IMR-90 (cell line): ENCODE measurements around the gene COA3. TPM values are rescaled to one million over a fixed set of nuclear protein-coding genes. Genes with fewer than 3 reads are reported as not detected.

Experiments used
- ATAC-seq: fragments of 200-7000 bp; cut with Tn5 transposase; 2 replicates; pipeline ENCODE4 v1.9.1; 2020; ENCODE audit warnings: low read depth, mild to moderate bottlenecking, moderate library complexity
- BruUV-seq: library from RNA; stranded (reverse); fragments of 400-500 nt; replicated peaks from 2 replicates; lab custom pipeline; 2021; lab: Mats Ljungman, UMichigan
- CTCF ChIA-PET: fragments of 300-600 bp; formaldehyde crosslinking; extraction: SDS; loops from one replicate; lab custom pipeline; 2021; ENCODE audit warnings: antibody characterized with exemption; lab: Yijun Ruan, JAX
- POLR2A ChIA-PET: fragments of 300-600 bp; sonication (Branson Sonifier 250); formaldehyde crosslinking; loops from one replicate; lab custom pipeline; 2022; ENCODE audit warnings: antibody characterized with exemption; ENCODE audit not compliant: unreplicated experiment; lab: Charles Lee
- DNase-seq: peaks from one replicate; pipeline ENCODE4 v3.0.0; 2013
- H2AFZ ChIP-seq: replicated peaks from 2 replicates; pipeline ENCODE3; 2013; ENCODE audit warnings: low read length, mild to moderate bottlenecking; ENCODE audit not compliant: poor library complexity
- H2AK5ac ChIP-seq: 2 replicates; pipeline ENCODE4 v1.6.1; 2013; ENCODE audit warnings: low read depth, low read length, inconsistent platforms
- H2AK9ac ChIP-seq: replicated peaks from 2 replicates; pipeline ENCODE3; 2013; ENCODE audit warnings: mild to moderate bottlenecking, low read depth, low read length, moderate library complexity; ENCODE audit not compliant: poor library complexity
- H2BK120ac ChIP-seq: 2 replicates; pipeline ENCODE4 v1.6.1; 2013; ENCODE audit warnings: low read depth, low read length, inconsistent platforms
- H2BK15ac ChIP-seq: 3 replicates; pipeline ENCODE4 v1.6.1; 2013; ENCODE audit warnings: low read depth, low read length, inconsistent platforms
- H2BK20ac ChIP-seq: 2 replicates; pipeline ENCODE4 v1.6.1; 2013; ENCODE audit warnings: low read depth, mild to moderate bottlenecking, inconsistent platforms, low read length, moderate library complexity
- H2BK5ac ChIP-seq: 2 replicates; pipeline ENCODE4 v1.6.1; 2013; ENCODE audit warnings: mild to moderate bottlenecking, low read depth, low read length, inconsistent platforms; ENCODE audit not compliant: poor library complexity, severe bottlenecking
- H3K14ac ChIP-seq: replicated peaks from 2 replicates; pipeline ENCODE4 v1.6.1; 2013; ENCODE audit warnings: low read depth, low read length, inconsistent platforms
- H3K18ac ChIP-seq: 2 replicates; pipeline ENCODE4 v1.6.1; 2013; ENCODE audit warnings: low read depth, low read length, control low read depth
- H3K23ac ChIP-seq: 2 replicates; pipeline ENCODE4 v1.6.1; 2013; ENCODE audit warnings: low read depth, low read length, inconsistent platforms
- H3K27ac ChIP-seq: 2 replicates; pipeline ENCODE4 v1.5.1; 2013; ENCODE audit warnings: mild to moderate bottlenecking, control low read depth, low read length; ENCODE audit not compliant: insufficient read depth
- H3K27me3 ChIP-seq: 2 replicates; pipeline ENCODE4 v1.6.1; 2013; ENCODE audit warnings: low read length; ENCODE audit not compliant: control insufficient read depth, insufficient read depth
- H3K36me3 ChIP-seq: 2 replicates; pipeline ENCODE4 v1.6.1; 2013; ENCODE audit warnings: low read length, mixed read lengths; ENCODE audit not compliant: control insufficient read depth, insufficient read depth
- H3K4ac ChIP-seq: 2 replicates; pipeline ENCODE4 v1.6.1; 2013; ENCODE audit warnings: low read depth, low read length, inconsistent platforms
- H3K4me1 ChIP-seq: 2 replicates; pipeline ENCODE4 v1.6.1; 2013; ENCODE audit warnings: low read length, mixed read lengths; ENCODE audit not compliant: control insufficient read depth, insufficient read depth
- H3K4me2 ChIP-seq: 2 replicates; pipeline ENCODE4 v1.6.1; 2013; ENCODE audit warnings: low read depth, mild to moderate bottlenecking, control low read depth, low read length, moderate library complexity
- H3K4me3 ChIP-seq: 2 replicates; pipeline ENCODE4 v1.5.1; 2013; ENCODE audit warnings: low read depth, mild to moderate bottlenecking, control low read depth, low read length, moderate library complexity; ENCODE audit not compliant: insufficient read depth
- H3K56ac ChIP-seq: 2 replicates; pipeline ENCODE4 v1.6.1; 2013; ENCODE audit warnings: low read length, inconsistent platforms; ENCODE audit not compliant: insufficient read depth; ENCODE audit errors: extremely low read depth
- H3K79me1 ChIP-seq, 2 experiments: 2 replicates each; pipeline ENCODE4 v1.6.1; 2013; ENCODE audit warnings: low read length in 2 of 2, inconsistent platforms in 1 of 2, low read depth in 1 of 2
- H3K9ac ChIP-seq: 2 replicates; pipeline ENCODE4 v1.6.1; 2013; ENCODE audit warnings: low read depth, low read length, control low read depth
- H3K9me1 ChIP-seq: 2 replicates; pipeline ENCODE4 v1.6.1; 2013; ENCODE audit warnings: low read length, inconsistent platforms; ENCODE audit not compliant: insufficient read depth
- H3K9me3 ChIP-seq: 2 replicates; pipeline ENCODE4 v1.6.1; 2013; ENCODE audit warnings: low read length; ENCODE audit not compliant: control insufficient read depth, insufficient read depth
- H4K20me1 ChIP-seq: 2 replicates; pipeline ENCODE4 v1.6.1; 2013; ENCODE audit warnings: low read length, inconsistent platforms; ENCODE audit not compliant: insufficient read depth
- H4K5ac ChIP-seq: 2 replicates; pipeline ENCODE4 v1.6.1; 2013; ENCODE audit warnings: mild to moderate bottlenecking, low read depth, low read length, control low read depth
- H4K8ac ChIP-seq, 2 experiments: 2 replicates each; pipeline ENCODE4 v1.6.1; 2013; ENCODE audit warnings: low read depth in 2 of 2, low read length in 2 of 2, control low read depth in 1 of 2, inconsistent platforms in 1 of 2
- H4K91ac ChIP-seq: 2 replicates; pipeline ENCODE4 v1.6.1; 2013; ENCODE audit warnings: low read depth, low read length, inconsistent platforms; ENCODE audit not compliant: insufficient read depth
- BHLHE40 ChIP-seq: fragments of 150-350 bp; IDR thresholded peaks from 2 replicates; pipeline ENCODE4 v1.6.1; 2016; ENCODE audit warnings: mild to moderate bottlenecking, low read depth, low read length
- CHD1 ChIP-seq: IDR thresholded peaks from 2 replicates; pipeline ENCODE4 v1.6.1; 2012; ENCODE audit warnings: low read depth, low read length, improper control_type of control experiment
- FOS ChIP-seq: fragments of 150-350 bp; IDR thresholded peaks from 2 replicates; pipeline ENCODE4 v1.6.1; 2016; ENCODE audit warnings: low read depth, low read length
- MAZ ChIP-seq: IDR thresholded peaks from 2 replicates; pipeline ENCODE4 v1.6.1; 2012; ENCODE audit warnings: low read depth, mild to moderate bottlenecking, low read length, improper control_type of control experiment, moderate library complexity, borderline replicate concordance
- MXI1 ChIP-seq: IDR thresholded peaks from 2 replicates; pipeline ENCODE4 v1.6.1; 2012; ENCODE audit warnings: low read depth, mild to moderate bottlenecking, low read length, moderate library complexity, borderline replicate concordance
- NFE2L2 ChIP-seq: fragments of 150-350 bp; IDR thresholded peaks from 2 replicates; pipeline ENCODE4 v1.6.1; 2016; ENCODE audit warnings: low read depth, mild to moderate bottlenecking, low read length
- POLR2A ChIP-seq: IDR thresholded peaks from 2 replicates; pipeline ENCODE4 v1.6.1; 2012; ENCODE audit warnings: mild to moderate bottlenecking, low read depth, low read length
- RAD21 ChIP-seq: IDR thresholded peaks from 2 replicates; pipeline ENCODE4 v1.6.1; 2012; ENCODE audit warnings: low read length, improper control_type of control experiment
- RCOR1 ChIP-seq: IDR thresholded peaks from 2 replicates; pipeline ENCODE4 v1.6.1; 2012; ENCODE audit warnings: mild to moderate bottlenecking, low read length, improper control_type of control experiment; ENCODE audit not compliant: insufficient replicate concordance
- RFX5 ChIP-seq: IDR thresholded peaks from 2 replicates; pipeline ENCODE4 v1.8.0; 2012; ENCODE audit warnings: low read depth, mild to moderate bottlenecking, low read length, moderate library complexity
- SMC3 ChIP-seq: fragments of 150-350 bp; IDR thresholded peaks from 2 replicates; pipeline ENCODE4 v1.6.1; 2016; ENCODE audit warnings: low read depth, mild to moderate bottlenecking, antibody characterized with exemption, low read length, moderate library complexity
- USF2 ChIP-seq: fragments of 150-350 bp; IDR thresholded peaks from 2 replicates; pipeline ENCODE4 v1.6.1; 2017; ENCODE audit warnings: mild to moderate bottlenecking, antibody characterized with exemption, low read length, low read depth
- WGBS, 2 experiments: methylation state at CpG; one replicate each; pipeline versions ENCODE4 v1.1.5 to v1.1.7; 2013; ENCODE audit warnings: missing lambda C conversion rate in 2 of 2; ENCODE audit not compliant: insufficient read length in 1 of 2; ENCODE audit errors: extremely low coverage in 2 of 2; 5-methylcytosine and 5-hydroxymethylcytosine counted together
- dilution Hi-C: fragments of 300-500 bp; cut with HindIII; formaldehyde crosslinking; loops from one replicate; pipeline ENCODE4 v1.14.3; 2018; ENCODE audit warnings: low sequenced_read_pairs; ENCODE audit not compliant: unreplicated experiment
- in situ Hi-C: fragments of 300-500 bp; cut with MboI; formaldehyde crosslinking; loops from 3 replicates; pipeline ENCODE4 v1.14.3; 2019; ENCODE audit warnings: low sequenced_read_pairs, inconsistent platforms, mixed read lengths
- intact Hi-C: fragments of 100-400 bp; cut with micrococcal nuclease; formaldehyde crosslinking; loops from 2 replicates; pipeline ENCODE4 v1.10.0; 2022
- polyA plus RNA-seq, 3 experiments: library from polyadenylated mRNA; depleted of rRNA; stranded (reverse); fragments of >200 nt; gene quantifications; 2 replicates each; pipeline ENCODE4 v1.2.3, GENCODE V29; 2012; ENCODE audit warnings: low replicate concordance in 1 of 3
- total RNA-seq: library from RNA; depleted of rRNA; stranded (reverse); fragments of >200 nt; gene quantifications from 2 replicates; pipeline ENCODE4 v1.2.3, GENCODE V29; 2012
- TF ChIP-seq, protein P1 (sequence below): conservative IDR thresholded peaks from 2 replicates; pipeline ENCODE4 v1.5.1; 2012; ENCODE audit warnings: mild to moderate bottlenecking, low read depth, low read length, improper control_type of control experiment

Gene COA3
- total and polyA plus RNA-seq, 2 of the 4 experiments (the other 2 are of a cell fraction) = 66.8 to 78.1 TPM

DNA sequence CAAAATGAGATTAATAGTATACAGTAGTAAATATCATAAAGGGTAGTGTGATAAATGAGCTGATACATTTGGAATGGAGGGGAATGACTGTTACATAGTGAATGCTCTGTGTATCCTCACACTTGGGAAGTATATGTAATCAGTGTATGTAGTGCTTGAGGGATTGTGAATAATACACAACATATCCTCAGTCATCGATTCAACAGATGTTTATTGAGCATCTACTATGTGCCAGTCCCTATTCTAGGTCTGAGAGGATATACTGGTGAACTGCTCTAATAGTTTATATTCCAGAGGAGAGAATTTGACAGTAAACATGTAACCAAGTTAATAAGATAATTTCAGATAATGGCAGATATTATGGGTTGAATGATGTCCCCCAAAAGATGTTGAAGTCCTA lies 29.0 kb upstream of the COA3 start (continued):
- TF ChIP-seq RAD21 = no peak

GRCh38 chr17:42821176-42821575 lies 22.7 kb upstream of the COA3 start:
- Histone ChIP-seq H2AK9ac (no peak overlapping the region), H3K23ac (no peak overlapping the region), H2BK120ac (no peak overlapping the region), H3K4me2 (no peak overlapping the region), H2BK5ac (no peak overlapping the region), H3K79me1 (peaks cover 24 to 37% of the 10 kb centered on the region in 2 experiments), H4K20me1 (no peaks in the 10 kb centered on the region), H3K56ac (no peak overlapping the region), H3K14ac (no peak overlapping the region), H3K9me1 (no peaks in the 10 kb centered on the region), H2AK5ac (no peak overlapping the region), H3K4me1 (no peaks in the 10 kb centered on the region; the same call in 1 of the 2 replicates), H3K27ac (no peak overlapping the region), H4K91ac (no peak overlapping the region), H2AFZ (no peak overlapping the region), H3K9ac (no peak overlapping the region), H4K8ac (no peak overlapping the region), H3K9me3 (no peaks in the 10 kb centered on the region), H3K36me3 (peaks cover 25% of the 10 kb centered on the region), H3K4me3 (no peak overlapping the region), H3K18ac (no peak overlapping the region), H2BK20ac (no peak overlapping the region), H4K5ac (no peak overlapping the region), H3K27me3 (no peaks in the 10 kb centered on the region), H2BK15ac (no peak overlapping the region), H3K4ac (no peak overlapping the region)
- intact Hi-C loops = loop anchor here (5.0 kb wide), 1 partner anchor 59 kb away; the partner anchor contains the start of gene RAMP2
- CTCF ChIA-PET = interaction anchor here (2.2 kb wide), 1 partner anchor 12 kb away, joined by 8 read pairs; no protein-coding TSS in a partner anchor
- WGBS, 2 experiments = no CpG with 5 or more reads among the region's 7 CpGs
- POLR2A ChIA-PET = no interaction called here
- ATAC-seq (no peak), DNase-seq (no peak)
- no peak for TF ChIP-seq BHLHE40
- no peak for TF ChIP-seq MAZ
- no peak for TF ChIP-seq MXI1
- TF ChIP-seq NFE2L2 = no peak
- TF ChIP-seq RCOR1 = no peak
- TF ChIP-seq, protein P1, sequence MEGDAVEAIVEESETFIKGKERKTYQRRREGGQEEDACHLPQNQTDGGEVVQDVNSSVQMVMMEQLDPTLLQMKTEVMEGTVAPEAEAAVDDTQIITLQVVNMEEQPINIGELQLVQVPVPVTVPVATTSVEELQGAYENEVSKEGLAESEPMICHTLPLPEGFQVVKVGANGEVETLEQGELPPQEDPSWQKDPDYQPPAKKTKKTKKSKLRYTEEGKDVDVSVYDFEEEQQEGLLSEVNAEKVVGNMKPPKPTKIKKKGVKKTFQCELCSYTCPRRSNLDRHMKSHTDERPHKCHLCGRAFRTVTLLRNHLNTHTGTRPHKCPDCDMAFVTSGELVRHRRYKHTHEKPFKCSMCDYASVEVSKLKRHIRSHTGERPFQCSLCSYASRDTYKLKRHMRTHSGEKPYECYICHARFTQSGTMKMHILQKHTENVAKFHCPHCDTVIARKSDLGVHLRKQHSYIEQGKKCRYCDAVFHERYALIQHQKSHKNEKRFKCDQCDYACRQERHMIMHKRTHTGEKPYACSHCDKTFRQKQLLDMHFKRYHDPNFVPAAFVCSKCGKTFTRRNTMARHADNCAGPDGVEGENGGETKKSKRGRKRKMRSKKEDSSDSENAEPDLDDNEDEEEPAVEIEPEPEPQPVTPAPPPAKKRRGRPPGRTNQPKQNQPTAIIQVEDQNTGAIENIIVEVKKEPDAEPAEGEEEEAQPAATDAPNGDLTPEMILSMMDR = no peak
- no peak for TF ChIP-seq USF2
- TF ChIP-seq SMC3 = no peak
- TF ChIP-seq CHD1 = no peak
- no peak for TF ChIP-seq RFX5
- no peak for TF ChIP-seq FOS
- TF ChIP-seq POLR2A = no peak
- no TSS peak for BruUV-seq
- dilution Hi-C loops = no loop called here
- in situ Hi-C loops = no loop called here
